K562 (cell line): ENCODE measurements around the gene ACP4. TPM values are rescaled to one million over a fixed set of nuclear protein-coding genes. Genes with fewer than 3 reads are reported as not detected.
A peak's percentile ranks its signal among the peaks of the same experiment; 100 is the strongest.

Experiments used
- CREM ChIP-seq: IDR thresholded peaks from 2 replicates; pipeline ENCODE4 v1.6.1; 2014; ENCODE audit warnings: antibody characterized with exemption, low read depth
- EP400 ChIP-seq: fragments of 450-650 bp; IDR thresholded peaks from 2 replicates; pipeline ENCODE4 v1.6.1; 2017; ENCODE audit warnings: antibody characterized with exemption, mild to moderate bottlenecking, moderate library complexity
- HMG20B ChIP-seq: fragments of 250-450 bp; sonication (Bioruptor Pico); IDR thresholded peaks from 2 replicates; pipeline ENCODE4 v1.5.0; 2021; ENCODE audit warnings: mild to moderate bottlenecking
- MTA2 ChIP-seq: fragments of 450-650 bp; IDR thresholded peaks from 2 replicates; pipeline ENCODE4 v1.6.1; 2016; ENCODE audit warnings: low read depth
- MYNN ChIP-seq, 2 experiments: sonication (generic); formaldehyde crosslinking in 1 of 2; IDR thresholded peaks; 2 replicates each; pipeline versions ENCODE4 v1.5.0 to v1.6.1; 2016 to 2020; ENCODE audit warnings: antibody characterized with exemption in 1 of 2, missing genetic modification reagents in 1 of 2
- RFX5 ChIP-seq: IDR thresholded peaks from 2 replicates; pipeline ENCODE4 v1.6.1; 2011; ENCODE audit warnings: low read depth, mild to moderate bottlenecking, improper control_type of control experiment, low read length
- SIN3A ChIP-seq, 2 experiments: fragments of 150-350 bp in 1 of 2; IDR thresholded peaks; 2 replicates each; pipeline ENCODE4 v1.6.1; 2011 to 2016; ENCODE audit warnings: borderline replicate concordance in 2 of 2, low read depth in 2 of 2, low read length in 2 of 2, mild to moderate bottlenecking in 2 of 2, moderate library complexity in 2 of 2; ENCODE audit not compliant: control insufficient read depth in 1 of 2
- TARDBP ChIP-seq: fragments of 450-650 bp; IDR thresholded peaks from 2 replicates; pipeline ENCODE4 v1.6.1; 2016
- ZNF780A ChIP-seq: fragments of 250-450 bp; sonication (Bioruptor Pico); IDR thresholded peaks from 2 replicates; pipeline ENCODE4 v1.5.0; 2021; ENCODE audit warnings: mild to moderate bottlenecking
- polyA plus RNA-seq, 8 experiments: library from polyadenylated mRNA; depleted of rRNA in 4 of 8; stranded (reverse) in 5 of 8; unstranded in 3 of 8; fragments of >200 nt; fragmentation: Nextera tagmentation in 2 of 8; fragmentation: Illumina TruSeq in 1 of 8; extraction: Ambion mirVana in 2 of 8; extraction: Trizol in 1 of 8; gene quantifications; 2 replicates each; pipeline versions ENCODE4 v1.2.1 to v1.2.3, GENCODE V29; 2011 to 2014; ENCODE audit warnings: inconsistent platforms in 1 of 8, missing spikeins in 1 of 8
- total RNA-seq, 7 experiments: library from RNA; depleted of rRNA in 6 of 7; stranded (reverse); fragments of >200 nt in 6 of 7; fragmentation: Illumina TruSeq in 2 of 7; extraction: Trizol in 2 of 7; gene quantifications; 2 replicates each; pipeline versions ENCODE4 v1.2.1 to v1.2.3, GENCODE V29; 2011 to 2021; ENCODE audit warnings: low replicate concordance in 1 of 7
- TF ChIP-seq, protein P1 (sequence below), 3 experiments: IDR thresholded peaks in 2 of 3; conservative IDR thresholded peaks in 1 of 3; 2 replicates each; pipeline ENCODE4 v1.5.1; 2011 to 2012; ENCODE audit warnings: low read length in 3 of 3, mild to moderate bottlenecking in 3 of 3, control low read depth in 2 of 3, improper control_type of control experiment in 1 of 3, inconsistent platforms in 1 of 3, low read depth in 1 of 3, mixed read lengths in 1 of 3, moderate library complexity in 1 of 3; ENCODE audit not compliant: insufficient read depth in 2 of 3
- TF ChIP-seq, protein P2 (sequence below): IDR thresholded peaks from 3 replicates; pipeline ENCODE4 v1.6.1; 2011; ENCODE audit warnings: borderline replicate concordance, mild to moderate bottlenecking; ENCODE audit not compliant: insufficient read length, insufficient read depth
- TF ChIP-seq, protein P3 (sequence below): fragments of 250-450 bp; sonication (Bioruptor Pico); IDR thresholded peaks from 2 replicates; pipeline ENCODE4 v1.4.0; 2020; ENCODE audit warnings: mild to moderate bottlenecking
- TF ChIP-seq, protein P4 (sequence below), 2 experiments: IDR thresholded peaks; 2 replicates each; pipeline ENCODE4 v1.6.1; 2011; ENCODE audit warnings: borderline replicate concordance in 1 of 2, control low read depth in 1 of 2, low read depth in 1 of 2, low read length in 1 of 2, mild to moderate bottlenecking in 1 of 2, mixed read lengths in 1 of 2, moderate library complexity in 1 of 2; ENCODE audit not compliant: insufficient read depth in 1 of 2, insufficient read length in 1 of 2, poor library complexity in 1 of 2, severe bottlenecking in 1 of 2; ENCODE audit errors: extremely low read depth in 1 of 2
- TF ChIP-seq, protein P5 (sequence below), 2 experiments: fragments of 450-650 bp in 1 of 2; sonication (generic) in 1 of 2; formaldehyde crosslinking; conservative IDR thresholded peaks; 2 replicates each; pipeline versions ENCODE4 v1.4.0 to v1.8.1; 2020 to 2022; ENCODE audit warnings: mild to moderate bottlenecking in 1 of 2, missing genetic modification reagents in 1 of 2

ACP4 gene
- total and polyA plus RNA-seq, 9 of the 15 experiments (the other 6 are each of a cell fraction or from before 2014, with no cell fraction given), result not detected

- TF ChIP-seq, protein P1, sequence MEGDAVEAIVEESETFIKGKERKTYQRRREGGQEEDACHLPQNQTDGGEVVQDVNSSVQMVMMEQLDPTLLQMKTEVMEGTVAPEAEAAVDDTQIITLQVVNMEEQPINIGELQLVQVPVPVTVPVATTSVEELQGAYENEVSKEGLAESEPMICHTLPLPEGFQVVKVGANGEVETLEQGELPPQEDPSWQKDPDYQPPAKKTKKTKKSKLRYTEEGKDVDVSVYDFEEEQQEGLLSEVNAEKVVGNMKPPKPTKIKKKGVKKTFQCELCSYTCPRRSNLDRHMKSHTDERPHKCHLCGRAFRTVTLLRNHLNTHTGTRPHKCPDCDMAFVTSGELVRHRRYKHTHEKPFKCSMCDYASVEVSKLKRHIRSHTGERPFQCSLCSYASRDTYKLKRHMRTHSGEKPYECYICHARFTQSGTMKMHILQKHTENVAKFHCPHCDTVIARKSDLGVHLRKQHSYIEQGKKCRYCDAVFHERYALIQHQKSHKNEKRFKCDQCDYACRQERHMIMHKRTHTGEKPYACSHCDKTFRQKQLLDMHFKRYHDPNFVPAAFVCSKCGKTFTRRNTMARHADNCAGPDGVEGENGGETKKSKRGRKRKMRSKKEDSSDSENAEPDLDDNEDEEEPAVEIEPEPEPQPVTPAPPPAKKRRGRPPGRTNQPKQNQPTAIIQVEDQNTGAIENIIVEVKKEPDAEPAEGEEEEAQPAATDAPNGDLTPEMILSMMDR (IDR thresholded peaks at IDR 0.05 in 2 of 3, conservative IDR thresholded peaks at IDR 0.05 in 1 of 3; ENCODE audit: insufficient read depth in 2 of 3, low read depth in 1 of 3, low read length in 3 of 3), result 0 out of 6 replicates have a peak, but pooled peaks of 1 of the 3 experiments have one; percentile 2
- TF ChIP-seq HMG20B (CRISPR knock-in tag) (no peak), SIN3A (IDR thresholded peaks at IDR 0.05; ENCODE audit: borderline replicate concordance in 2 of 2, control insufficient read depth in 1 of 2, low read depth in 2 of 2, low read length in 2 of 2) (peak in 1 of 2 experiments; percentile 13; a peak in 1 of 4 replicates), EP400 (peak; percentile 61), MTA2 (0 out of 2 replicates have a peak, but pooled peaks have one; percentile 14), RFX5 (no peak), TARDBP (no peak), ZNF780A (CRISPR knock-in tag) (no peak), MYNN (IDR thresholded peaks at IDR 0.05) (no peak), MYNN (CRISPR knock-in tag; IDR thresholded peaks at IDR 0.05) (no peak), CREM (peak; percentile 92)
- TF ChIP-seq, protein P2, sequence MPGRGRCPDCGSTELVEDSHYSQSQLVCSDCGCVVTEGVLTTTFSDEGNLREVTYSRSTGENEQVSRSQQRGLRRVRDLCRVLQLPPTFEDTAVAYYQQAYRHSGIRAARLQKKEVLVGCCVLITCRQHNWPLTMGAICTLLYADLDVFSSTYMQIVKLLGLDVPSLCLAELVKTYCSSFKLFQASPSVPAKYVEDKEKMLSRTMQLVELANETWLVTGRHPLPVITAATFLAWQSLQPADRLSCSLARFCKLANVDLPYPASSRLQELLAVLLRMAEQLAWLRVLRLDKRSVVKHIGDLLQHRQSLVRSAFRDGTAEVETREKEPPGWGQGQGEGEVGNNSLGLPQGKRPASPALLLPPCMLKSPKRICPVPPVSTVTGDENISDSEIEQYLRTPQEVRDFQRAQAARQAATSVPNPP, result no peak
- TF ChIP-seq, protein P3, sequence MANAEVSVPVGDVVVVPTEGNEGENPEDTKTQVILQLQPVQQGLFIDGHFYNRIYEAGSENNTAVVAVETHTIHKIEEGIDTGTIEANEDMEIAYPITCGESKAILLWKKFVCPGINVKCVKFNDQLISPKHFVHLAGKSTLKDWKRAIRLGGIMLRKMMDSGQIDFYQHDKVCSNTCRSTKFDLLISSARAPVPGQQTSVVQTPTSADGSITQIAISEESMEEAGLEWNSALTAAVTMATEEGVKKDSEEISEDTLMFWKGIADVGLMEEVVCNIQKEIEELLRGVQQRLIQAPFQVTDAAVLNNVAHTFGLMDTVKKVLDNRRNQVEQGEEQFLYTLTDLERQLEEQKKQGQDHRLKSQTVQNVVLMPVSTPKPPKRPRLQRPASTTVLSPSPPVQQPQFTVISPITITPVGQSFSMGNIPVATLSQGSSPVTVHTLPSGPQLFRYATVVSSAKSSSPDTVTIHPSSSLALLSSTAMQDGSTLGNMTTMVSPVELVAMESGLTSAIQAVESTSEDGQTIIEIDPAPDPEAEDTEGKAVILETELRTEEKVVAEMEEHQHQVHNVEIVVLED (CRISPR knock-in tag), result peak; percentile 50
- TF ChIP-seq, protein P4, sequence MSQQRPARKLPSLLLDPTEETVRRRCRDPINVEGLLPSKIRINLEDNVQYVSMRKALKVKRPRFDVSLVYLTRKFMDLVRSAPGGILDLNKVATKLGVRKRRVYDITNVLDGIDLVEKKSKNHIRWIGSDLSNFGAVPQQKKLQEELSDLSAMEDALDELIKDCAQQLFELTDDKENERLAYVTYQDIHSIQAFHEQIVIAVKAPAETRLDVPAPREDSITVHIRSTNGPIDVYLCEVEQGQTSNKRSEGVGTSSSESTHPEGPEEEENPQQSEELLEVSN (IDR thresholded peaks at IDR 0.05; ENCODE audit: borderline replicate concordance in 1 of 2, extremely low read depth in 1 of 2, insufficient read depth in 1 of 2, insufficient read length in 1 of 2, low read depth in 1 of 2, low read length in 1 of 2, poor library complexity in 1 of 2, severe bottlenecking in 1 of 2), result peak; percentile 38 to 62
- TF ChIP-seq, protein P5, sequence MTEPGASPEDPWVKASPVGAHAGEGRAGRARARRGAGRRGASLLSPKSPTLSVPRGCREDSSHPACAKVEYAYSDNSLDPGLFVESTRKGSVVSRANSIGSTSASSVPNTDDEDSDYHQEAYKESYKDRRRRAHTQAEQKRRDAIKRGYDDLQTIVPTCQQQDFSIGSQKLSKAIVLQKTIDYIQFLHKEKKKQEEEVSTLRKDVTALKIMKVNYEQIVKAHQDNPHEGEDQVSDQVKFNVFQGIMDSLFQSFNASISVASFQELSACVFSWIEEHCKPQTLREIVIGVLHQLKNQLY (CRISPR knock-in tag; conservative IDR thresholded peaks at IDR 0.05), result no peak
Measured at GRCh38 chr19:50835785-50836542, 45.7 kb downstream of the ACP4 start (continued).
